Measurements from ENCODE around the gene CFAP210. TPM values are rescaled to one million over a fixed set of nuclear protein-coding genes. Genes with fewer than 3 reads are reported as not detected.

CFAP210 gene
- not detected for total RNA-seq (2013)
- not detected for polyA plus RNA-seq
- not detected in 2 replicates for polyA minus RNA-seq
- total RNA-seq: 0.08 to 4.1 (median 1.2) reads per million in 11 experiments

GRCh38 chr2:169694113-169694893 is at the start of gene CFAP210, which contains the start of gene PHOSPHO2:
Gene CFAP210 (minus strand): TSS chr2:169694405. CDS start chr2:169694327, 78 bp downstream.
Gene PHOSPHO2 (plus strand): TSS chr2:169694469. CDS start chr2:169700972, 6,503 bp downstream.
- Histone ChIP-seq H3K9me3 (replicated peaks in 1 of 2; ENCODE audit: control insufficient read depth in 1 of 2, insufficient read depth in 1 of 2, low read length in 2 of 2) (peaks cover 0 to 3% of the 10 kb centered on the region in 2 donors), H3K4me3 (replicated peaks in 1 of 3; ENCODE audit: low read depth in 2 of 3, low read length in 3 of 3) (peak within 1 kb of the TSS; percentile 47 to 85 (median 83)), H3K9ac (ENCODE audit: insufficient read depth, low read length, poor library complexity, severe bottlenecking) (peak within 1 kb of the TSS; percentile 81), H3K4me2 (replicated peaks; ENCODE audit: extremely low read depth, low read length, poor library complexity, severe bottlenecking) (peak within 1 kb of the TSS; percentile 83), H3K79me2 (ENCODE audit: insufficient read depth, low read length) (no peaks in the 10 kb centered on the region), H2AFZ (ENCODE audit: insufficient read depth, low read depth, low read length, poor library complexity, severe bottlenecking) (peak within 1 kb of the TSS; percentile 95), H3K36me3 (replicated peaks in 1 of 2; ENCODE audit: control insufficient read depth in 1 of 2, insufficient read depth in 2 of 2, low read length in 2 of 2) (no peaks in the 10 kb centered on the region), H3K27ac (ENCODE audit: low read depth in 1 of 2, low read length in 2 of 2) (peak within 1 kb of the TSS; percentile 65 to 88), H4K20me1 (ENCODE audit: insufficient read depth, low read length) (no peaks in the 10 kb centered on the region), H3K4me1 (ENCODE audit: control insufficient read depth in 1 of 2, insufficient read depth in 2 of 2, low read length in 2 of 2) (peaks cover 14 to 16% of the 10 kb centered on the region in 2 donors), H3K27me3 (ENCODE audit: control insufficient read depth in 2 of 2, insufficient read depth in 2 of 2, low read length in 2 of 2) (peaks cover 0 to 2% of the 10 kb centered on the region in 2 donors)
- WGBS (ENCODE audit: insufficient coverage): 0% methylated on average over 48 of the region's 63 CpGs
- H3K4me3 Mint-ChIP-seq: peak within 1 kb of the TSS; percentile 90 to 98
- TF ChIP-seq CTCF (IDR thresholded peaks at IDR 0.05): no peak
- H3K9me3 Mint-ChIP-seq: peaks cover 5 to 16% (median 8%) of the 10 kb centered on the region in 7 donors
- intact Hi-C loops (cut with micrococcal nuclease): loop anchor here (10.0 kb wide), 1 partner anchor 110 kb away; the partner anchor contains the start of gene PPIG (in 2 of the 2)
- DNase-seq: peak; percentile 98
- H3K4me1 Mint-ChIP-seq: peaks cover 11% of the 10 kb centered on the region
- no peaks in the 10 kb centered on the region for H3K36me3 Mint-ChIP-seq
- H3K27ac Mint-ChIP-seq: peak within 1 kb of the TSS; percentile 85 to 99 (median 96)
- H3K27me3 Mint-ChIP-seq (ENCODE audit: low read depth in 3 of 3): peaks cover 7 to 11% (median 7%) of the 10 kb centered on the region in 3 donors

GRCh38 chr2:169743549-169743948 is 49.3 kb upstream of the CFAP210 start:
- TF ChIP-seq CTCF (IDR thresholded peaks at IDR 0.05): no peak
- Histone ChIP-seq H3K9me3 (replicated peaks in 1 of 2; ENCODE audit: control insufficient read depth in 1 of 2, insufficient read depth in 1 of 2, low read length in 2 of 2) (no peaks in the 10 kb centered on the region), H3K27me3 (ENCODE audit: control insufficient read depth in 2 of 2, insufficient read depth in 2 of 2, low read length in 2 of 2) (no peaks in the 10 kb centered on the region), H3K36me3 (replicated peaks in 1 of 2; ENCODE audit: control insufficient read depth in 1 of 2, insufficient read depth in 2 of 2, low read length in 2 of 2) (no peaks in the 10 kb centered on the region), H3K4me3 (replicated peaks in 1 of 3; ENCODE audit: low read depth in 2 of 3, low read length in 3 of 3) (no peak overlapping the region), H3K9ac (ENCODE audit: insufficient read depth, low read length, poor library complexity, severe bottlenecking) (no peak overlapping the region), H2AFZ (ENCODE audit: insufficient read depth, low read depth, low read length, poor library complexity, severe bottlenecking) (no peak overlapping the region), H3K4me2 (replicated peaks; ENCODE audit: extremely low read depth, low read length, poor library complexity, severe bottlenecking) (no peak overlapping the region), H3K79me2 (ENCODE audit: insufficient read depth, low read length) (no peaks in the 10 kb centered on the region), H3K4me1 (ENCODE audit: control insufficient read depth in 1 of 2, insufficient read depth in 2 of 2, low read length in 2 of 2) (no peaks in the 10 kb centered on the region), H3K27ac (ENCODE audit: low read depth in 1 of 2, low read length in 2 of 2) (no peak overlapping the region), H4K20me1 (ENCODE audit: insufficient read depth, low read length) (no peaks in the 10 kb centered on the region)
- Mint-ChIP-seq H3K27me3 (ENCODE audit: low read depth in 3 of 3) (no peaks in the 10 kb centered on the region), H3K9me3 (no peaks in the 10 kb centered on the region), H3K4me1 (no peaks in the 10 kb centered on the region), H3K36me3 (no peaks in the 10 kb centered on the region), H3K27ac (no peak overlapping the region), H3K4me3 (no peak overlapping the region)
- WGBS (ENCODE audit: insufficient coverage): 95% methylated on average over 4 of the region's 4 CpGs
- no peak for DNase-seq
- intact Hi-C loops (cut with micrococcal nuclease): no loop called here

Data from CD14-positive monocyte (primary cell).